Measurements from ENCODE around the gene PPP1R3E.

The PPP1R3E gene
- 22.7 to 33.5 (median 28.5) reads per million in 3 donors for total RNA-seq

- H3K27me3 ChIP-seq (replicated peaks; ENCODE audit: control insufficient read depth, insufficient read depth, low read length, poor library complexity, severe bottlenecking): peaks cover 13% of the 10 kb centered on the region
- peak; percentile 77 to 83 (median 79) for DNase-seq
- H3K4me1 ChIP-seq (ENCODE audit: control insufficient read depth, insufficient read depth, low read length, poor library complexity, severe bottlenecking): peaks cover 11% of the 10 kb centered on the region
- H3K27ac ChIP-seq (ENCODE audit: insufficient read depth, low read length, poor library complexity, severe bottlenecking): peak within 1 kb of the TSS; percentile 90
- H3K4me3 ChIP-seq (ENCODE audit: insufficient read depth, low read depth, low read length, poor library complexity, severe bottlenecking): peak within 1 kb of the TSS; percentile 76
- no peaks in the 10 kb centered on the region for H3K36me3 ChIP-seq (ENCODE audit: control insufficient read depth, insufficient read depth, low read length)
- H3K9me3 ChIP-seq (ENCODE audit: control insufficient read depth, low read length): no peaks in the 10 kb centered on the region
Measured at GRCh38 chr14:23302290-23303225, at the start of gene PPP1R3E. Gene PPP1R3E, minus strand, starts transcription at chr14:23302859. Its CDS starts 283 bp downstream, at chr14:23302576.

GRCh38 chr14:23351681-23352505 is 49.2 kb upstream of the PPP1R3E start:
- no peak overlapping the region for H3K27ac ChIP-seq (ENCODE audit: insufficient read depth, low read length, poor library complexity, severe bottlenecking)
- no peak for DNase-seq
- H3K9me3 ChIP-seq (ENCODE audit: control insufficient read depth, low read length): no peaks in the 10 kb centered on the region
- peaks cover 7% of the 10 kb centered on the region for H3K4me1 ChIP-seq (ENCODE audit: control insufficient read depth, insufficient read depth, low read length, poor library complexity, severe bottlenecking)
- no peaks in the 10 kb centered on the region for H3K27me3 ChIP-seq (replicated peaks; ENCODE audit: control insufficient read depth, insufficient read depth, low read length, poor library complexity, severe bottlenecking)
- H3K4me3 ChIP-seq (ENCODE audit: insufficient read depth, low read depth, low read length, poor library complexity, severe bottlenecking): peak overlapping the region; percentile 67
- H3K36me3 ChIP-seq (ENCODE audit: control insufficient read depth, insufficient read depth, low read length): no peaks in the 10 kb centered on the region

GRCh38 chr14:23349156-23349845 is 46.6 kb upstream of the PPP1R3E start:
- Histone ChIP-seq H3K4me3 (ENCODE audit: insufficient read depth, low read depth, low read length, poor library complexity, severe bottlenecking) (no peak overlapping the region), H3K4me1 (ENCODE audit: control insufficient read depth, insufficient read depth, low read length, poor library complexity, severe bottlenecking) (peaks cover 7% of the 10 kb centered on the region), H3K9me3 (ENCODE audit: control insufficient read depth, low read length) (no peaks in the 10 kb centered on the region), H3K36me3 (ENCODE audit: control insufficient read depth, insufficient read depth, low read length) (no peaks in the 10 kb centered on the region), H3K27me3 (replicated peaks; ENCODE audit: control insufficient read depth, insufficient read depth, low read length, poor library complexity, severe bottlenecking) (no peaks in the 10 kb centered on the region), H3K27ac (ENCODE audit: insufficient read depth, low read length, poor library complexity, severe bottlenecking) (no peak overlapping the region)
- DNase-seq: no peak

GRCh38 chr14:23348297-23348655 is 45.6 kb upstream of the PPP1R3E start:
- DNase-seq: no peak
- no peaks in the 10 kb centered on the region for H3K9me3 ChIP-seq (ENCODE audit: control insufficient read depth, low read length)
- no peaks in the 10 kb centered on the region for H3K27me3 ChIP-seq (replicated peaks; ENCODE audit: control insufficient read depth, insufficient read depth, low read length, poor library complexity, severe bottlenecking)
- no peak overlapping the region for H3K27ac ChIP-seq (ENCODE audit: insufficient read depth, low read length, poor library complexity, severe bottlenecking)
- H3K36me3 ChIP-seq (ENCODE audit: control insufficient read depth, insufficient read depth, low read length): no peaks in the 10 kb centered on the region
- H3K4me3 ChIP-seq (ENCODE audit: insufficient read depth, low read depth, low read length, poor library complexity, severe bottlenecking): no peak overlapping the region
- H3K4me1 ChIP-seq (ENCODE audit: control insufficient read depth, insufficient read depth, low read length, poor library complexity, severe bottlenecking): peaks cover 7% of the 10 kb centered on the region

- no peaks in the 10 kb centered on the region for H3K36me3 ChIP-seq (ENCODE audit: control insufficient read depth, insufficient read depth, low read length)
- no peaks in the 10 kb centered on the region for H3K9me3 ChIP-seq (ENCODE audit: control insufficient read depth, low read length)
- no peak for DNase-seq
- H3K27ac ChIP-seq (ENCODE audit: insufficient read depth, low read length, poor library complexity, severe bottlenecking): no peak overlapping the region
- H3K4me3 ChIP-seq (ENCODE audit: insufficient read depth, low read depth, low read length, poor library complexity, severe bottlenecking): no peak overlapping the region
- H3K27me3 ChIP-seq (replicated peaks; ENCODE audit: control insufficient read depth, insufficient read depth, low read length, poor library complexity, severe bottlenecking): no peaks in the 10 kb centered on the region
- H3K4me1 ChIP-seq (ENCODE audit: control insufficient read depth, insufficient read depth, low read length, poor library complexity, severe bottlenecking): peaks cover 5% of the 10 kb centered on the region
Measured at GRCh38 chr14:23347406-23348296, 45.0 kb upstream of the PPP1R3E start.

GRCh38 chr14:23346693-23347405 is 44.2 kb upstream of the PPP1R3E start:
- no peak for DNase-seq
- no peaks in the 10 kb centered on the region for H3K27me3 ChIP-seq (replicated peaks; ENCODE audit: control insufficient read depth, insufficient read depth, low read length, poor library complexity, severe bottlenecking)
- H3K36me3 ChIP-seq (ENCODE audit: control insufficient read depth, insufficient read depth, low read length): no peaks in the 10 kb centered on the region
- H3K4me3 ChIP-seq (ENCODE audit: insufficient read depth, low read depth, low read length, poor library complexity, severe bottlenecking): no peak overlapping the region
- H3K4me1 ChIP-seq (ENCODE audit: control insufficient read depth, insufficient read depth, low read length, poor library complexity, severe bottlenecking): peaks cover 2% of the 10 kb centered on the region
- H3K9me3 ChIP-seq (ENCODE audit: control insufficient read depth, low read length): no peaks in the 10 kb centered on the region
- no peak overlapping the region for H3K27ac ChIP-seq (ENCODE audit: insufficient read depth, low read length, poor library complexity, severe bottlenecking)

GRCh38 chr14:23345987-23346692 is 43.5 kb upstream of the PPP1R3E start:
- no peak for DNase-seq
- H3K36me3 ChIP-seq (ENCODE audit: control insufficient read depth, insufficient read depth, low read length): no peaks in the 10 kb centered on the region
- no peaks in the 10 kb centered on the region for H3K27me3 ChIP-seq (replicated peaks; ENCODE audit: control insufficient read depth, insufficient read depth, low read length, poor library complexity, severe bottlenecking)
- H3K27ac ChIP-seq (ENCODE audit: insufficient read depth, low read length, poor library complexity, severe bottlenecking): no peak overlapping the region
- no peaks in the 10 kb centered on the region for H3K9me3 ChIP-seq (ENCODE audit: control insufficient read depth, low read length)
- H3K4me3 ChIP-seq (ENCODE audit: insufficient read depth, low read depth, low read length, poor library complexity, severe bottlenecking): no peak overlapping the region
- no peaks in the 10 kb centered on the region for H3K4me1 ChIP-seq (ENCODE audit: control insufficient read depth, insufficient read depth, low read length, poor library complexity, severe bottlenecking)

GRCh38 chr14:23344481-23344880 is 41.8 kb upstream of the PPP1R3E start:
- Histone ChIP-seq H3K36me3 (ENCODE audit: control insufficient read depth, insufficient read depth, low read length) (no peaks in the 10 kb centered on the region), H3K4me1 (ENCODE audit: control insufficient read depth, insufficient read depth, low read length, poor library complexity, severe bottlenecking) (no peaks in the 10 kb centered on the region), H3K27me3 (replicated peaks; ENCODE audit: control insufficient read depth, insufficient read depth, low read length, poor library complexity, severe bottlenecking) (no peaks in the 10 kb centered on the region), H3K9me3 (ENCODE audit: control insufficient read depth, low read length) (no peaks in the 10 kb centered on the region), H3K27ac (ENCODE audit: insufficient read depth, low read length, poor library complexity, severe bottlenecking) (no peak overlapping the region), H3K4me3 (ENCODE audit: insufficient read depth, low read depth, low read length, poor library complexity, severe bottlenecking) (no peak overlapping the region)
- DNase-seq: no peak

Data from effector memory CD4-positive, alpha-beta T cell (primary cell).